KMS-11 (cell line): ENCODE results near the gene PLET1.

Experiments used
- H2AFZ ChIP-seq: fragments of 200-600 bp; sonication (generic); 2 replicates; pipeline ENCODE4 v1.6.1; 2016; ENCODE audit warnings: antibody characterized with exemption, mixed run types, low read depth
- H3K27ac ChIP-seq: fragments of 200-600 bp; sonication (generic); 2 replicates; pipeline ENCODE4 v1.6.1; 2016; ENCODE audit warnings: mild to moderate bottlenecking, mixed run types
- H3K27me3 ChIP-seq: fragments of 200-600 bp; sonication (generic); 2 replicates; pipeline ENCODE4 v1.6.1; 2017; ENCODE audit warnings: mild to moderate bottlenecking, low read depth, mixed run types, moderate library complexity; ENCODE audit not compliant: insufficient read depth
- H3K36me3 ChIP-seq: fragments of 200-600 bp; sonication (generic); 2 replicates; pipeline ENCODE4 v1.6.1; 2017; ENCODE audit warnings: mild to moderate bottlenecking, mixed run types; ENCODE audit not compliant: insufficient read depth
- H3K4me1 ChIP-seq: fragments of 200-600 bp; sonication (generic); 2 replicates; pipeline ENCODE4 v1.6.1; 2016; ENCODE audit warnings: mild to moderate bottlenecking, low read depth, mixed run types; ENCODE audit not compliant: poor library complexity, severe bottlenecking
- H3K4me2 ChIP-seq: fragments of 200-600 bp; sonication (generic); 2 replicates; pipeline ENCODE4 v1.7.0; 2016; ENCODE audit warnings: mild to moderate bottlenecking, mixed run types
- H3K4me3 ChIP-seq: fragments of 200-600 bp; sonication (generic); IDR thresholded peaks from 2 replicates; pipeline ENCODE4 v1.6.1; 2017; ENCODE audit warnings: low read depth, low read length, mixed read lengths; ENCODE audit not compliant: insufficient read depth
- H3K79me2 ChIP-seq: fragments of 200-600 bp; sonication (generic); 2 replicates; pipeline ENCODE4 v1.6.1; 2016; ENCODE audit warnings: low read depth, mixed run types; ENCODE audit not compliant: insufficient read depth
- H3K9ac ChIP-seq: fragments of 200-600 bp; sonication (generic); 2 replicates; pipeline ENCODE4 v1.6.1; 2016; ENCODE audit warnings: mild to moderate bottlenecking, mixed run types
- H4K20me1 ChIP-seq: fragments of 200-600 bp; sonication (generic); 2 replicates; pipeline ENCODE4 v1.6.1; 2016; ENCODE audit warnings: mild to moderate bottlenecking, mixed run types; ENCODE audit not compliant: insufficient read depth
- CTCF ChIP-seq: fragments of 200-600 bp; sonication (generic); conservative IDR thresholded peaks from 2 replicates; pipeline ENCODE4 v1.6.1; 2017; ENCODE audit warnings: low read depth, mild to moderate bottlenecking, antibody characterized with exemption, low read length, moderate library complexity, mixed read lengths

The PLET1 gene

GRCh38 chr11:112241486-112241885 is 19.2 kb downstream of the PLET1 start:
- TF ChIP-seq CTCF: no peak
- no peak overlapping the region for H3K4me3 ChIP-seq
- no peaks in the 10 kb centered on the region for H3K27me3 ChIP-seq
- no peak overlapping the region for H3K27ac ChIP-seq
- no peaks in the 10 kb centered on the region for H3K36me3 ChIP-seq
- H3K4me2 ChIP-seq: no peak overlapping the region
- H3K79me2 ChIP-seq: no peaks in the 10 kb centered on the region
- H2AFZ ChIP-seq: no peak overlapping the region
- H4K20me1 ChIP-seq: no peaks in the 10 kb centered on the region
- no peak overlapping the region for H3K9ac ChIP-seq
- H3K4me1 ChIP-seq: no peaks in the 10 kb centered on the region

- Histone ChIP-seq H3K4me1 (no peaks in the 10 kb centered on the region), H3K27ac (no peak overlapping the region), H3K27me3 (no peaks in the 10 kb centered on the region), H3K9ac (no peak overlapping the region), H2AFZ (no peak overlapping the region), H3K79me2 (no peaks in the 10 kb centered on the region), H3K4me3 (no peak overlapping the region), H4K20me1 (no peaks in the 10 kb centered on the region), H3K4me2 (no peak overlapping the region), H3K36me3 (no peaks in the 10 kb centered on the region)
- TF ChIP-seq CTCF: no peak
Observed at GRCh38 chr11:112238041-112238440, 22.6 kb downstream of the PLET1 start.

- Histone ChIP-seq H3K4me2 (no peak overlapping the region), H3K27me3 (no peaks in the 10 kb centered on the region), H3K79me2 (no peaks in the 10 kb centered on the region), H3K36me3 (no peaks in the 10 kb centered on the region), H4K20me1 (no peaks in the 10 kb centered on the region), H3K4me3 (no peak overlapping the region), H3K4me1 (no peaks in the 10 kb centered on the region), H3K9ac (no peak overlapping the region), H3K27ac (no peak overlapping the region), H2AFZ (no peak overlapping the region)
- TF ChIP-seq CTCF: no peak
Observed at GRCh38 chr11:112237451-112237850, 23.2 kb downstream of the PLET1 start.

GRCh38 chr11:112235750-112236390 is 24.8 kb downstream of the PLET1 start:
- no peak for TF ChIP-seq CTCF
- Histone ChIP-seq H3K4me3 (no peak overlapping the region), H3K4me2 (no peak overlapping the region)

More at GRCh38 chr11:112235750-112236390, 24.8 kb downstream of the PLET1 start:
- no peaks in the 10 kb centered on the region for H4K20me1 ChIP-seq
- no peak overlapping the region for H3K27ac ChIP-seq
- no peak overlapping the region for H2AFZ ChIP-seq
- H3K4me1 ChIP-seq: no peaks in the 10 kb centered on the region
- no peaks in the 10 kb centered on the region for H3K79me2 ChIP-seq
- no peak overlapping the region for H3K9ac ChIP-seq
- H3K36me3 ChIP-seq: no peaks in the 10 kb centered on the region
- H3K27me3 ChIP-seq: no peaks in the 10 kb centered on the region
